T-helper 2 cell (primary cell): ENCODE results near the gene TMEM92.
"Not testable (repeated sequence)": the region's sequence is repeated elsewhere in the genome, so short reads cannot be mapped to it uniquely, and the experiment has no call there.

Experiments used
- DNase-seq, 5 experiments: peaks; one replicate each; pipeline versions ENCODE4 v3.0.0 to v3.0.0-alpha.2; 2012 to 2022

Gene TMEM92

GRCh38 chr17:50276588-50277356, 2.5 kb downstream of the TMEM92 start:
- DNase-seq, result no peak

- no peak for DNase-seq
Measured at GRCh38 chr17:50277357-50277754, 3.1 kb downstream of the TMEM92 start.

GRCh38 chr17:50278526-50279180, 4.4 kb downstream of the TMEM92 start:
- DNase-seq, result no peak

GRCh38 chr17:50279181-50279526, 4.9 kb downstream of the TMEM92 start:
- no peak for DNase-seq

GRCh38 chr17:50279639-50280038, 5.4 kb downstream of the TMEM92 start:
- no peak for DNase-seq

- no peak for DNase-seq
Measured at GRCh38 chr17:50280068-50280467, 5.8 kb downstream of the TMEM92 start.

- DNase-seq, result no peak
Measured at GRCh38 chr17:50280801-50281441, 6.7 kb downstream of the TMEM92 start.

- DNase-seq, result no peak
Measured at GRCh38 chr17:50281739-50282401, 7.6 kb downstream of the TMEM92 start.

GRCh38 chr17:50283246-50283645, 9.0 kb downstream of the TMEM92 start:
- peak in 1 of 5 experiments; percentile 96 for DNase-seq

GRCh38 chr17:50283714-50284113, 9.4 kb downstream of the TMEM92 start:
- DNase-seq, result no peak

- no peak for DNase-seq
Measured at GRCh38 chr17:50285941-50286340, 11.7 kb downstream of the TMEM92 start.

GRCh38 chr17:50287302-50287701, 13.0 kb downstream of the TMEM92 start:
- DNase-seq, result not testable (repeated sequence)

- no peak for DNase-seq
Measured at GRCh38 chr17:50288306-50288705, 14.0 kb downstream of the TMEM92 start.

GRCh38 chr17:50289278-50289677, 15.0 kb downstream of the TMEM92 start:
- no peak for DNase-seq

- peak in 1 of 5 experiments; percentile 50 for DNase-seq
Measured at GRCh38 chr17:50289991-50290702, 15.9 kb downstream of the TMEM92 start.

- no peak for DNase-seq
Measured at GRCh38 chr17:50290933-50291332, 16.7 kb downstream of the TMEM92 start.

GRCh38 chr17:50292465-50292864, 18.2 kb downstream of the TMEM92 start:
- peak in 1 of 5 experiments; percentile 51 for DNase-seq

GRCh38 chr17:50295021-50295420, 20.8 kb downstream of the TMEM92 start:
- DNase-seq, result no peak

- peak; percentile 45 to 77 (median 68) for DNase-seq
Measured at GRCh38 chr17:50297407-50297865, 23.2 kb downstream of the TMEM92 start.

GRCh38 chr17:50298018-50298417, 23.8 kb downstream of the TMEM92 start:
- no peak for DNase-seq

GRCh38 chr17:50299776-50300175, 25.5 kb downstream of the TMEM92 start:
- no peak for DNase-seq

GRCh38 chr17:50300824-50301223, 26.6 kb downstream of the TMEM92 start:
- DNase-seq, result not testable (repeated sequence)
